Measurements from ENCODE around the gene DDX54.

GRCh38 chr12:113131556-113131955 is 53.7 kb downstream of the DDX54 start:
- TF ChIP-seq POLR2AphosphoS5 (IDR thresholded peaks at IDR 0.05; ENCODE audit: low read depth, low read length) = no peak
- no peak for TF ChIP-seq SP2 (IDR thresholded peaks at IDR 0.05; ENCODE audit: low read length)
- no peak for TF ChIP-seq SIX5 (IDR thresholded peaks at IDR 0.05; ENCODE audit: low read depth, low read length)
- TF ChIP-seq EP300 (IDR thresholded peaks at IDR 0.05; ENCODE audit: borderline replicate concordance in 1 of 2, low read depth in 2 of 2, low read length in 2 of 2) = no peak
- TF ChIP-seq, protein P1, sequence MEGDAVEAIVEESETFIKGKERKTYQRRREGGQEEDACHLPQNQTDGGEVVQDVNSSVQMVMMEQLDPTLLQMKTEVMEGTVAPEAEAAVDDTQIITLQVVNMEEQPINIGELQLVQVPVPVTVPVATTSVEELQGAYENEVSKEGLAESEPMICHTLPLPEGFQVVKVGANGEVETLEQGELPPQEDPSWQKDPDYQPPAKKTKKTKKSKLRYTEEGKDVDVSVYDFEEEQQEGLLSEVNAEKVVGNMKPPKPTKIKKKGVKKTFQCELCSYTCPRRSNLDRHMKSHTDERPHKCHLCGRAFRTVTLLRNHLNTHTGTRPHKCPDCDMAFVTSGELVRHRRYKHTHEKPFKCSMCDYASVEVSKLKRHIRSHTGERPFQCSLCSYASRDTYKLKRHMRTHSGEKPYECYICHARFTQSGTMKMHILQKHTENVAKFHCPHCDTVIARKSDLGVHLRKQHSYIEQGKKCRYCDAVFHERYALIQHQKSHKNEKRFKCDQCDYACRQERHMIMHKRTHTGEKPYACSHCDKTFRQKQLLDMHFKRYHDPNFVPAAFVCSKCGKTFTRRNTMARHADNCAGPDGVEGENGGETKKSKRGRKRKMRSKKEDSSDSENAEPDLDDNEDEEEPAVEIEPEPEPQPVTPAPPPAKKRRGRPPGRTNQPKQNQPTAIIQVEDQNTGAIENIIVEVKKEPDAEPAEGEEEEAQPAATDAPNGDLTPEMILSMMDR (IDR thresholded peaks at IDR 0.05; ENCODE audit: control extremely low read depth in 1 of 3, insufficient read depth in 1 of 3, low read depth in 1 of 3, low read length in 3 of 3) = no peak
- TF ChIP-seq POU5F1 (IDR thresholded peaks at IDR 0.05; ENCODE audit: low read depth, low read length) = no peak
- peak; percentile 82; the same call in 1 of the 2 replicates for TF ChIP-seq KDM1A (IDR thresholded peaks at IDR 0.05; ENCODE audit: borderline replicate concordance, low read length)
- TF ChIP-seq USF2 (IDR thresholded peaks at IDR 0.05; ENCODE audit: low read length) = no peak
- no peak for TF ChIP-seq SP1 (IDR thresholded peaks at IDR 0.05; ENCODE audit: low read depth, low read length)
- no peak for TF ChIP-seq TAF1 (IDR thresholded peaks at IDR 0.05; ENCODE audit: low read depth, low read length)
